Right hindlimb (tissue), 1 donor: Measurements from ENCODE around the gene IFNL4.
"Not testable (repeated sequence)": the region's sequence is repeated elsewhere in the genome, so short reads cannot be mapped to it uniquely, and the experiment has no call there.

Experiments
- DNase-seq: peaks from one replicate; pipeline ENCODE4 v3.0.0-alpha.2; 2018

Gene IFNL4

DNA sequence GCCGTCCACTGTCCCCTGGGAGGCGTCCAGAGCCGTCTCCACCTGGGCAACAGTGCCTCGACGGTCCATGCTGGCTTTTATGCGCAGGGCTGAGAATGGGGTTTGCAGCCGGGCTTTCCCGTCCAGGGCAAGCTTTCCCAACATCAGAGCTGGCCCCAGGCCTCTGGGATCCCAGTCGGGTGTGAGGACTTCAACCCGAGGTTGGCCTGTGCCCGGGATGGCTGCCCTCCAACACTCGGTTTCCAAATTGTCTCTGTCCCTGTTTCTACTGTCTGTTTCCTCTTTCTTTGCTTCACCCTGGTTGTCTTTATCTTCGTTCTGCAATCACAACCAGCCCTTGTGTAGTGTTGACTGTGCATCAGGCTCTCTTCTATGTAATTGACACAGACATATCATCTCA is at the start of gene IFNL4:
IFNL4 (minus strand) TSS at position 51 of the 400 bp plus-strand sequence.
- DNase-seq = no peak

DNA sequence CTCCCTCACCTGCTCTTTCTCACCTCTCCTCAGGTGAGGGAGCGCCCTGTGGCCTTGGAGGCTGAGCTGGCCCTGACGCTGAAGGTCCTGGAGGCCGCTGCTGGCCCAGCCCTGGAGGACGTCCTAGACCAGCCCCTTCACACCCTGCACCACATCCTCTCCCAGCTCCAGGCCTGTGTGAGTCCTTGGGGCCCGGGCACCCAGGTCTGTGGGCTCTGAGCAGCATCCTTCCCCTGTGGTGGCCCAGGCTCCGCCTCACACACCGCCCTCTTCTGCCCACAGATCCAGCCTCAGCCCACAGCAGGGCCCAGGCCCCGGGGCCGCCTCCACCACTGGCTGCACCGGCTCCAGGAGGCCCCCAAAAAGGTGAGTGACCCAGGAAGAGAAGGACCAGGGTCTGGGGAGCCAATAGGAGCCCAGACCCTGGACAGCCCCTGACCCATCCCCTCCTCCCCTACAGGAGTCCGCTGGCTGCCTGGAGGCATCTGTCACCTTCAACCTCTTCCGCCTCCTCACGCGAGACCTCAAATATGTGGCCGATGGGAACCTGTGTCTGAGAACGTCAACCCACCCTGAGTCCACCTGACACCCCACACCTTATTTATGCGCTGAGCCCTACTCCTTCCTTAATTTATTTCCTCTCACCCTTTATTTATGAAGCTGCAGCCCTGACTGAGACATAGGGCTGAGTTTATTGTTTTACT is 49.4 kb upstream of the IFNL4 start:
- DNase-seq = no peak

DNA sequence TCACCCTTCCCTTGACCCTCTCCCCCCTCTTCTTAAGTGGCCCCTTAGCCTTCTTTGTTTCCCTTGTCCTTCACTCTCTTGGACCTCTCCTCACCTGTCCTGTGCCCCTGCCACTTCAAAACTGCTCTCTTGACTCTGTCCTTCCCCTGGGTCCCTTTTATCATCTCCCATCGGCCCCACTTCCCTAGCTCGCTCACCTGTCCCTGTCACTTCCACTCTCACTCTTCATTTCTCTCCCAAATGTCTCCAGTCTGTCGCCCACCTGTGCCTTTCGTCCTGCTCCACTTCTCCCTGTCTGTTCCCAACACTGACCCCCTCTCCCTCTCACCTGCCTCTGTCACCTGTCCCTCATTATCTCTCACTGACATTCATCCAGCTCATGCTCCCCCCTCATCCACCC is 48.2 kb upstream of the IFNL4 start:
- no peak for DNase-seq

DNA sequence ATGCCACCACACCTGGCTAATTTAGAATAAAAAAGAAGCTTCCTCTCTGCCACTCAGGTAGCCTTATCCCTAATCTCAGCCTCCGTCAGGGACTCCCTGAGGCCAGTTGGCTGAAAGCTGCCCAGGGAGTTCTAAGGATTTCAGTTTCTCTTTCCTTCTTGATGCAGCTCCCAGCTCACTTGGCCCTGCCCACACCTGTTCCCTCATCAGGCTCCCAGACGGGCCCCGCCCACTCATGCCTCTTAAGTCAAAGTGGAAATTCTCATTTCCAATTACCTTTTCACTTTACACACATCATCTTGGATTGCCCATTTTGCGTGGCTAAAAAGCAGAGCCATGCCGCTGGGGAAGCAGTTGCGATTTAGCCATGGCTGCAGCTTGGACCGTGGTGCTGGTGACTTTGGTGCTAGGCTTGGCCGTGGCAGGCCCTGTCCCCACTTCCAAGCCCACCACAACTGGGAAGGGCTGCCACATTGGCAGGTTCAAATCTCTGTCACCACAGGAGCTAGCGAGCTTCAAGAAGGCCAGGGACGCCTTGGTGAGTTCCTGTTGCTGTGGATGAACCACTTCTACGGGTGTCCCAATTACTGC is 47.5 kb upstream of the IFNL4 start, which contains the start of gene IFNL1:
IFNL1 (plus strand) TSS at position 353 of the 591 bp plus-strand sequence; CDS start at position 368, 15 bp downstream.
- no peak for DNase-seq

DNA sequence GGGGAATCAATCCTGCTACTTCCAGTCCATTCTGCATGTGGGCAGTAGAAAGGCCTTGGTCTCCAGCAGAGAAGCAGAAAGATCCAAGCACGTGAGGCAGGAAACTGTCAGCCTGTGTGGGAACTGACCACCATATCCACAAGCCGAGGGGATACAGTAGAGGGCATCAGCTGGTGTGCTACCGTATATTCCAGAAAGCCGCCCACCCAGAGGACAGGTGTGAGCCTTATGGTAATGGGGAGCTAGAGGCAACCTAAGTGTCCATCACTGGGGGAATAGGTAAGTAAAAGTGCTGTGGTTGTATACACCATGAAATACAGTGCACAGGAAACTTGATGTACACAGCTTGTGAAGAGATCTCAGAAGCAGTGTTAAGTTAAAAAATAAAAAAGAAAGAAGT is 44.7 kb upstream of the IFNL4 start:
- DNase-seq = no peak

DNA sequence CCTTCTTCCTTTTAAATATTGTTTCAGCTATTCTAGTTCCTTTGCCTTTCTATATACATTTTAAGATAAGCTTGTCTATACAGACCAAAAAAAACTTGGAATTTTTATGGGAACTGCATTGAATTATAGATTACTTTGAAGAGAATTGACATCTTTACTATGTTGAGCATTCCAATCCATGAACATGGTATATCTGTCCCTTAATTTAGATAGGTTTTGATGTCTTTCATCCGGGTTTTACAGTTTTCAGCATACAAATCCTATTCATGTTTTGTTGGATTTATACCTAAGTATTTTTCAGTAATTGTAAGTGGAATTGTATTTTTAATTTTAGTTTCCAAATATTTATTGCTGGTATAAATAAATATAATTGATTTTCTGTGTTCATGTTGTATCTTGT is 35.4 kb upstream of the IFNL4 start:
- DNase-seq = no peak

DNA sequence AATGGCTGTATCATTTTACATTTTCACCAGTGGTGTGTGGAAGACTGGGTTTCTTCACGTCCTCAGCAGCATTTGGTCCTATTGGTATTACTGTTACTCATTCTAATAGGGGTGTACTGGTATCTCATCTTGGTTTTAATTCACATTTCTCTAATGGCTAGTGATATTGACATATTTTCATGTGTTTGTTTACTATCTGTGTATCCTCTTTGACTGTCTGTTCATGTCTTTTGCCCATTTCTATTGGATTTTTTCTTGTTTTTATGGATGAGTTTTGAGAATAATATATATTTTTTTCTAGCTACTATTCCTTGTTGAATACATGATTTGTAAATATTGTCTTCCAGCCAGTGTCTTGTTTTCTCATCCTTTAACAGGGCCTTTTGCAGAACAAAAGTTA is 33.4 kb upstream of the IFNL4 start:
- DNase-seq = no peak

DNA sequence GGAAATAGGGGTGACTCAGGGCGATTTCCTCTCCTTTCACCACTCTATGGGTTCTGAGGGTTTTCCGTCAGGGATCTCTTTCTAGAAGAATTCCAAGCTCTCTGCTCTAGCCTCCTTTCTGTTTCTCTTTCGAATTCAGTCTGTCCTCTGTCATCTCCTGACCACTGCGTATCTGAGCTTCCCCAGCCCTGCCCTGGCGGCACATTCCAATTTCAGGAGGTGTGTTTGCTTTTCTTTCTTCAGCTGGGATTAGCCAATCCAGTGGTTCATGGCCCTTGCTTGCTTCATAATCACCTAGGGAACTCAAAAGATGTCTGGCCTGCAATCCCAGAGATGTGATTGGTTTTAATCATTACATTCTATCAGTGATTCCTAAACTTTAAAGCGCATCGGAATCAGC is 28.9 kb upstream of the IFNL4 start:
- no peak for DNase-seq

DNA sequence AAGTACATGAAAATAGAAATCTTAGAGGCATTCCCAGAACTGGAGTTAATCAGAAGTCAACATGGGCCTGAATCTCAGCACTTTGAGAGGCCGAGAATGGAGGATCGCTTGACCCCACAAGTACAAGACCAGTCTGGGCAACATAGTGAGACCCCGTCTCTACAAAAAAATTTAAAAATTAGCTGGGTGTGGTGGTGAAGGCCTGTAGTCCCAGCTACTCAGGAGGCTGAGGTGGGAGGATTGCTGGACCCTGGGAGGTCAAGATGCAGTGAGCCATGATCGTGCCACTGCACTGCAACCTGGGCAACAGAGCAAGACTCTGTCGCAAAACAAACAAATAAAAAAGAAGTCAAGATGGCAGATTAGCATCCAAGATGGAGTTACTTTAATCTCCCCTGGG is 28.1 kb upstream of the IFNL4 start:
- DNase-seq = no peak

DNA sequence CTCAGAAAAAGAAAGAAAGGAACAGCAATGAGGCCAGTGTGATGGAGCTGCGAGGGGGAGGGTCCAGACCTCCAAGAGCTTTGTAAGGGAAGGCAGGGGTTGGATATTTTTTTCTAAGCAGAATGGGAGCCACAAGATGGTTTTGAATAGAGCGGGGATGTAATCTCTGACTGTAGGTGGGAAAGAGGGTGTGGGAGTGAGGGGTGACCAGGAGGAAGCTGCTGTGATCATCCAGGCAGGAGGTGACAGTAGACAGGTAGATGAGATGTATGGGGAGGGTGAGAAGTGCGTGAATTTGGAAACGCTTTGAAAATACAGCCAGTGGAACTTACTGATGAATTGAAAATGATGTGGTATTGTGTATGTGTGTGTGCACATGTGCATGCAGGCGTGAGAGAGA is 26.9 kb upstream of the IFNL4 start:
- DNase-seq = no peak

DNA sequence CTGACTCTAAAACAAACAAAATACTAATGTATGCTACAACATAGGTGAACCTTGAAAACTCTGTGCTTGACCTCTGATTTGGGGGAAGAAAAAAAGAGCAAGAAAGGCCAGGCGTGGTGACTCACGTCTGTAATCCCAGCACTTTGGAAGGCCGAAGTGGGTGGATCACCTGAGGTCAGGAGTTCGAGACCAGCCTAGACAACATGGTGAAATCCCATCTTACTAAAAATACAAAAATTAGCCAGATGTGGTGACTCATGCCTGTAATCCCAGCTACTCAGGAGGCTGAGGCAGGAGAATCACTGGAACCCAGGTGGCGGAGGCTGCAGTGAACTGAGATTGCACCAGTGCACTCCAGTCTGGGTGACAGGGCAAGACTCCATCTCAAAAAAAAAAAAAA is 25.2 kb upstream of the IFNL4 start:
- not testable (repeated sequence) for DNase-seq

DNA sequence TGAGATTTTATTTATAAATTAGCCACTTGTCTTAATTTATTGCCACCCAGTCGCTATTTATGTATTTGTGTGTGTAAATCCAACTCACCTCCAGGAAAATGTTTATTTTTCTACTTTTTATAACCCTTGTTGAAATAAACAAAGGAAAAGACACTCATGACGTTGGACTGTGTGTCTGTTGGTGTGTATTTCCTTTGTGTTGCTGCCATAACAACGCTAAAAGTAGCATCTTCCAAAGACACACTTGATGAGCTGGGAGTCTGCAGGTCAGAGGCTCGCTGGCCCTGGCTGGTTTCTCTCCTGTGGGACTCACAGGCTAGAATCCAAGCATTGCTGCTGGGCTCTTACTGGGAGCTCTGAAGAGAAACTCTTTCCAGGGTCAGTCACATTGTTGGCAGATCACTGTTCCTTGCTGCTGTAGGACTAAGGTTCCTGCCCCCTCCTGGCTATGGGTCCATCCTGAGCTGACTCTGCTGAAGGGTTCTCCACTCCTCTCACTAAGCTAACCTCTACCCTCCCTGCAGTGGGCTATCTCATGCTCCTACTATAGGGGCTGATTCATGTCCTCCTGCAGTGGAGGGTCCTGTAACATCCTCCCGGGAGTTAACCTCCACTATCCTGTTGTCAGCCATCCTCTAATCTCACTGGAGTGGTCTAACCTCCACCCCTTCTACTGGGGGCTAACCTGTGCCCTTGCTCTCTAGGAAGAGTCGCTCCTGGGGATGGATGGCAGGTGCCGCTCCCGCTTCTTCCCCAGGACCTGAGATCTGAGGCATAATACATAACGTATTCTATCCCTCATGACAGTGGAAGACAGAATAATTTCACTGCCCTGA is 21.6 kb upstream of the IFNL4 start:
- DNase-seq = peak; percentile 30

DNA sequence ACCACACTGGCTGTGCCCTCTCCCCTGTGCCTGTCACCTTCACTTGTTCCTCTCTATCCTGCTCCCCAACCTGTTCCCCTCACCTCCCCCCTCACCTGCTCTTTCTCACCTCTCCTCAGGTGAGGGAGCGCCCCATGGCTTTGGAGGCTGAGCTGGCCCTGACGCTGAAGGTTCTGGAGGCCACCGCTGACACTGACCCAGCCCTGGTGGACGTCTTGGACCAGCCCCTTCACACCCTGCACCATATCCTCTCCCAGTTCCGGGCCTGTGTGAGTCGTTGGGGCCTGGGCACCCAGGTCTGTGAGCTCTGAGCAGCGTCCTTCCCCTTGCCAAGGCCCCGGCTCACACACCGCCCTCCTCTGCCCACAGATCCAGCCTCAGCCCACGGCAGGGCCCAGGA is 20.7 kb upstream of the IFNL4 start:
- not testable (repeated sequence) for DNase-seq

DNA sequence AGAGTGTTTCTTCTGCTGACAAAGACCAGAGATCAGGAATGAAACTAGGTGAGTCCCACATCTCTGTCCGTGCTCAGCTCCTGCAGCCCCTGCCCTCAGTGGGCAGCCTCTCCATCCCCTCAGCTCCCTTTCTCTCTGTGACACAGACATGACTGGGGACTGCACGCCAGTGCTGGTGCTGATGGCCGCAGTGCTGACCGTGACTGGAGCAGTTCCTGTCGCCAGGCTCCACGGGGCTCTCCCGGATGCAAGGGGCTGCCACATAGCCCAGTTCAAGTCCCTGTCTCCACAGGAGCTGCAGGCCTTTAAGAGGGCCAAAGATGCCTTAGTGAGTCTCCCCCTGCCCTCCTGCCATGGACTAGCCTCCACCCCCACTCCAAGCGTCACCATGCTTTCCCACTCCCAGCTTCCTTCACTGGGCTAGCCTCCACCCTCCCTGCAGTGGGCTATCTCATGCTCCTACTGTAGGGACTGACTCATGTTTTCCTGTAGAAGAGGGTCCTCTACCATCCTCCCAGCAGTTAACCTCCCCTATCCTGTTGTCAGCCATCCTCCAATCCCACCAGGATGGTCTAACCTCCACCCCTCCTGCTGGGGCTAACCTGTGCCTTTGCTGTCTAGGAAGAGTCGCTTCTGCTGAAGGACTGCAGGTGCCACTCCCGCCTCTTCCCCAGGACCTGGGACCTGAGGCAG is 20.0 kb upstream of the IFNL4 start:
- not testable (repeated sequence) for DNase-seq

DNA sequence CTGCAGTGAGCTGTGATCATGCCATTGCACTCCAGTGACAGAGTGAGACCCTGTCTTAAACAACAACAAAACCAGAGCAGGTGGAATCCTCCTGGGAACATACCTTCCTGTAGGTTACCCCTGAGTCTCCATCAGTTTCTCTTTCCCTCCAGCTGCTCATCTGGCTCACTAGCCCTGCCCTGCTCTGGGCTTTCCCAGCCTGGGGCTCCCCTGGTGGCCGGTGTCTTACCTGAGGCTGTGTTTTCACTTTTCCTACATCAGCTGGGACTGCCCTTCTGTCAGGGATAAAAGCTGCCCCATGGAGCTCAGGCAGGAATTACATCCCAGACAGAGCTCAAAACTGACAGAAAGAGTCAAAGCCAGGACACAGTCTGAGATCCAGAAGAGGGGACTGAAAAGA is 19.4 kb upstream of the IFNL4 start, which contains the start of gene IFNL2:
IFNL2 (plus strand) TSS at position 312 of the 400 bp plus-strand sequence. CDS start 173 bp downstream, outside the sequence.
- DNase-seq = not testable (repeated sequence)

DNA sequence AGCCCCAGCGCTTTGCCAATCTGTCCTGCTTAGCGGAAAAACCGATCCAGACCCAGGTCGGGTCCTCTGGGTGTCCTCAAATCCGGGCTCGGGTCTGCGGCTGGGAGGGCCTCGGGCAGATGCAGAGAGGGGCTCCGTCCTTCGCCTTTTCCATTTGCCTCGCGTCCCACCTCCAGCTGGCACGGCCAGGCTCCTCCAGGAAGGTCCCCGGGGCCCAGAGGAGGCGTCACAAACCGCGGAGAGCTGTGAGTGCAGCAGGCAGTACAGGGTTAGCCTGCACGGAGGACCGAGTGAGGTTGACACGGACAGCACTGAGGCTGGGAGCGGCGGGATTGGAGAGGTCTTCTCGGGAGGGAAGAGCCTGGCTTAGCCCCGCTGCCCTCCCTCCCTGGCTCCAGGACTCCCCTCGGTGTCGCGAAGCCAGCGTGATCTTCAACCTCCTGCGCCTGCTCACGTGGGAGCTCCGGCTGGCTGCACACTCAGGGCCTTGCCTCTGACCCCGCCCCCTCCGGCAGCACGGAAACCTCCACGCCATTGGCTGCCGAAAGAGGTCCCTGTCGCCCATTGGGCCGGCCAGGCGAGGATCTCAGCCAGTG is 16.8 kb upstream of the IFNL4 start:
- DNase-seq = no peak

DNA sequence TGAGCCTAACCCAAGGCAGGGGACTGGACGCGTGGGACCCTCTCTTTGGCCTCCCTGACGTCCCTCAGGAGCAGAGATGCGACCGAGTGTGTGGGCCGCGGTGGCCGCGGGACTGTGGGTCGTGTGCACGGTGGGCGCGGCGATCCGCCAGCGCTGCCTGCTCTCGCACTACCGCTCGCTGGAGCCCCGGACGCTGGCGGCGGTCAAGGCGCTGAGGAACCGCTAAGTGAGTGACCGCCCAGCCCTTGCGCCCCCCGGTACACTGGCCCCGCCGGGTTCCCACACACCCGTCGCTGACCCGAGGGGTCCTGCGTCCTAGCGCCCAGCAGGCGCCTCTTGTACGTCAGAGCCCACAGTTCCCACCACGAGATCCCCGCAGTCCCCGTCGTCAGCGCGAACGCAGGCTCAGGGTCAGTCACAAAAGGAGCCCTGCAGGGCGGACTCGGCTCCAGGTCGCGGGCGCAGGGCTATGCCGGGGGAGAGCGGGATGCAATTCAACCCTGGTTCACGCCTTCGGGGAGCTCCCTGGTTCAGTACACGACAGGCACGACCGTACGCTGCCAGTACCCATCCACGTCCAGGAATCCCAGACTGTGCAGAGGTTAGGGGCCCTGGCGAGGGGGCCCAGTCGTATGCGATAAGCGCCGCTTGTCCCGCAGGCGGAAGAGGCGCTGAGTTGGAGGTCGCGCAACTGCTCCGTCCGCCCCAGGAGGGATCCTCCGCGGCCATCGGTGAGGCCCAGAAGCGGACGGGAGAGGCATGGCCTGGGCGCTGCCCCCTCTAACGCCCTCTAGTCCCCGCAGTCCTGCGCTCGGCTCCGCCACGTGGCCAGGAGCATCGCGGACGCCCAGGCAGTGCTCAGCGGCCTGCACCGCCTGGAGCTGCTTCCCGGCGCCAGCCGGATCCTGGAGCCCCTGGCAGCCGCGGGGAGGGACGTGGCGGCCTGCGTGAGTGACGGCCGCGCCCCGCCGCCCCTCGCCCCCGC is 15.9 kb upstream of the IFNL4 start:
- DNase-seq = peak; percentile 38

DNA sequence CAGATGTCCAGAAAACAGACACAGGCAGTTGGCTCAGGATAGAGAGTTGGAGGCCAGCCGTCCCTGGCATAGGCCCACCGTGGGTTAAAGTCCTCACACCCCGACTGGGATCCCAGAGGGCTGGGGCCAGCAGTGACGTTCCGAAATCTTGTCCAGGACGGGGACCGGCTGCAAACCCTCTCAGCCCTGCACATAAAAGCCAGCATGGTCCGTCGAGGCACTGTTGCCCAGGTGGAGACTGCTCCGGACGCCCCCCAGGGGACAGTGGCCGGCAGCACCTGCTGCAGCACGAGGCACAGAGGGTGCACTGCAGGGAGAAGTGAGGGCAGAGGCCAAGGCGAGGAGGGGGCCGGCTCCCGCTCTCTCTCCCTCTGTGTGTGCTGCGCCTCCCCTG is 15.3 kb upstream of the IFNL4 start:
- DNase-seq = no peak

DNA sequence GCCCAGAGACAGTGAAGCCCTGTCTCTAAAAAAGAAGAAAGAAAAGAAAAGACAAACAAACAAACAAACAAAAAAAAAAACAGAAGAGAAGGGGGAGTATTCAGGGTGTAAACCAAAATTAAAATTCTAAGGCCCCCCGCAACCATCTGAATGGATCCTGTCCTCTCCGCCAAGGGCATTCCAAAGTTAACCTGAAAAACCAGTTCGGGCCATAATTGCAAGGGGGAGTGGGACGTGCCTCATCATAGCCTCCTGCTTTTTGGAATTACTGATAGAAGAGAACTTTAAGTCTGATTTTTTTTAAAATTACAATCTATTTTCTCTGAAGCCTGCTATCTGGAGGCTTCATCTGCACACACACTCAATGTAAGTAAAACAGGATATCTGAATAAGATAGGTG is 13.8 kb upstream of the IFNL4 start:
- DNase-seq = no peak

DNA sequence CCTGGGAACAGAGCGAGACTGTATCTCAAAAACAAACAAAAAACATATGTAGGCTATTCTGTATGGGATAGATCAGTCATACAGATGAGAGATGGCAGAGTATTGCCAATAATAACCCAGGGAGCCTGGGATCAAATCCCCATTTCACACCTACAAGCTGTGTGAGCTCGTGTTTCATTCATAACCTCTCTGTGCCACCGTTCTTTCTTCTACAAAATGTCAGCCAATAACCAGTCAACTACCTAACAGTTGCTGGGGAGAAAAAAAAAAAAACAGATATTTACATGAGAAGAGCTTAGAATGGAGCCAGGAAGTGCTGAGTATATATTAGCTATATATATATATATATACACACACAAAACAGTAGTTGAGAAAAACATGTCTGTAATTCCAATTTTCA is 13.0 kb upstream of the IFNL4 start:
- no peak for DNase-seq

DNA sequence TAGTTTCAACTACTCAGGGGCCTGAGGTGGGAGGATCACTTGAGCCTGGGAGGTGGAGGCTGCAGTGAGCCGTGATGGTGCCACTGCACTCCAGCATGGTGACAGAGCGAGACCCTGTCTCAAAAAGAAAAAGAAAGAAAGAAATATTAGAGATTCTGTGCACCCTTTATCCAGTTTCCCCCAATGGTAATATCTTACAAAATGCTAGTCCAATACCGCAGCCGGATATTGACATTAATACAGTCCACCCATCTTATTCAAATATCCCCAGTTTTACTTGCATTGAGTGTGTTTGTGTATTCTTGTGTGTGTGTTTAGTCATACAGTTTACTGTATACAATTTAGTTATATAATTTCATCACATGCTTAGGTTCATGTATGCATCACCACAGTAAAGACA is 8.6 kb upstream of the IFNL4 start:
- DNase-seq = no peak
